Measurements from ENCODE around the gene RBBP7.

GRCh38 chrX:16870862-16871815 lies 977 bp upstream of the RBBP7 start:
- TF ChIP-seq HDGF (IDR thresholded peaks at IDR 0.05; ENCODE audit: borderline replicate concordance): no peak
- no peak for TF ChIP-seq BHLHE40 (IDR thresholded peaks at IDR 0.05; ENCODE audit: borderline replicate concordance)
- no peak for TF ChIP-seq PKNOX1 (IDR thresholded peaks at IDR 0.05)
- TF ChIP-seq FOXK2 (IDR thresholded peaks at IDR 0.05): no peak
